ENCODE results near the gene RTN1.

RTN1 gene

DNA sequence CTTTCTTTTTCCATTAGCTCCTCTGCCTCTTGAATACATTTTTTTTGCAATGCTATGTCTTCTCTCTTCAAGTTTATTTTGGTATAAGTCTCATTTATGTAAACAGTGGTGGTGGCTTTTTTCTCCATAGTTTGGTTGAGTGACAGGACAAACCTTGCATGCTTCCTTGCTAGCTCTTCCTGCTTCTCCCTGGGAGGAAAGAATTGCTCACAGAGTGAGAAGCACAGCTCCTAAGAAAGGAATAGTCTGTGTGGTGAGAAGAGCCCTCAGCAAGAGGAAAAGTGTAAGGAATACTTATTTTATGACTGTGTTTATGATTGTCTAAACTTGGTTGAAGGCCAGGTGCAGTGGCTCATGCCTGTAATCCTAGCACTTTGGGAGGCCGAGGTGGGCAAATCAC lies 305.5 kb downstream of the RTN1 start:
- Histone ChIP-seq H3K79me2 (ENCODE audit: low read length) (no peaks in the 10 kb centered on the region), H4K20me1 (ENCODE audit: insufficient read depth, low read length) (no peaks in the 10 kb centered on the region), H3K27ac (ENCODE audit: low read length) (no peak overlapping the region), H3K9ac (ENCODE audit: low read length) (no peak overlapping the region), H3K4me3 (ENCODE audit: low read length) (no peak overlapping the region), H3K36me3 (replicated peaks; ENCODE audit: insufficient read depth, low read length) (no peaks in the 10 kb centered on the region), H3K9me3 (replicated peaks; ENCODE audit: insufficient read depth, low read length) (no peaks in the 10 kb centered on the region), H3F3A (ENCODE audit: insufficient read depth, low read length) (no peaks in the 10 kb centered on the region), H3K27me3 (replicated peaks; ENCODE audit: insufficient read depth, low read length) (no peaks in the 10 kb centered on the region), H3K4me1 (ENCODE audit: low read length) (no peaks in the 10 kb centered on the region), H3K9me2 (replicated peaks; ENCODE audit: insufficient read depth, low read length) (no peaks in the 10 kb centered on the region), H3K4me2 (ENCODE audit: low read depth, low read length) (no peak overlapping the region), H2AFZ (ENCODE audit: low read length) (no peak overlapping the region)
- TF ChIP-seq EZH2 (optimal IDR thresholded peaks at IDR 0.05; ENCODE audit: low read depth, low read length) (no peak), EZH2phosphoT487 (IDR thresholded peaks at IDR 0.05; ENCODE audit: low read length) (no peak), CTCF (IDR thresholded peaks at IDR 0.05; ENCODE audit: low read length) (no peak)
- no peak for DNase-seq

DNA sequence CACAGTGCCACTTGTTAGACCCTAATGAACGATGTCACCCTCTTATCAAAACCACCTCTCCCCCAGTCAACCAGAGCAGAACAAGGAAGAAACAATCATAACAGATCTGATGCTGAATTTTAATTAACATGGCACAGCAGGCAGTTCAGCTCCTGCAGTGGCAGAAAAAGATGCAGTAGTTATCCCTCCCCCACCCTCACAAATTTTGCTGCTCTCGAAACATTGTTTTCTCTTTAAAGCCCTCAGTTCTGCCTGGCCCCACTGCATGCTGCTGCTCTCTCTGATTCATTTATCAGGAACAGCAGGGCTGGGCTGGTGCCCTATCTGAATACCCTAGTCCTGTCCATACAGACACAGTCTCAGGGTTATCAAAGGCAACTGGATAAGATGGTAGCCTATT lies 306.2 kb downstream of the RTN1 start:
- Histone ChIP-seq H2AFZ (ENCODE audit: low read length) (no peak overlapping the region), H3K4me2 (ENCODE audit: low read depth, low read length) (no peak overlapping the region), H3K79me2 (ENCODE audit: low read length) (no peaks in the 10 kb centered on the region), H3K36me3 (replicated peaks; ENCODE audit: insufficient read depth, low read length) (no peaks in the 10 kb centered on the region), H4K20me1 (ENCODE audit: insufficient read depth, low read length) (no peaks in the 10 kb centered on the region), H3K9ac (ENCODE audit: low read length) (no peak overlapping the region), H3K27ac (ENCODE audit: low read length) (no peak overlapping the region), H3K27me3 (replicated peaks; ENCODE audit: insufficient read depth, low read length) (no peaks in the 10 kb centered on the region), H3K4me3 (ENCODE audit: low read length) (no peak overlapping the region), H3F3A (ENCODE audit: insufficient read depth, low read length) (no peaks in the 10 kb centered on the region), H3K9me3 (replicated peaks; ENCODE audit: insufficient read depth, low read length) (no peaks in the 10 kb centered on the region), H3K4me1 (ENCODE audit: low read length) (no peaks in the 10 kb centered on the region), H3K9me2 (replicated peaks; ENCODE audit: insufficient read depth, low read length) (no peaks in the 10 kb centered on the region)
- no peak for TF ChIP-seq EZH2phosphoT487 (IDR thresholded peaks at IDR 0.05; ENCODE audit: low read length)
- no peak for DNase-seq

DNA sequence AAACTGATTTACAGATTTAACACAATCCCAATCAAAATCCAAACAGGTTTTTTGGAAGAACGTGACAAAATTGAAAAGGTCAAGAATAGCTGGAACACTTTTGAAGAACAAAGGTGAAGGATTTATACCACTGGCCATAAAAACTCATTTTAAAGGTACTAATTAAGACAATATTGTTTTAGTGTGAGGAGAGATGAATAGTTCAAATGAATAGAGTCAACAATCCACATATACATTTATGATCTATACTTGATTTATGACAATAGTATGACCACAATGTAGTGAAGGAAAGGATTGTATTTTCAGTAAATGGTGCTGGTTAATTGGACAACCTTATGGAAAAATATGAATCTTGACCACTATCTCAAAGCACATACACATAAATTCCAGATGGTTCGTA lies 323.3 kb downstream of the RTN1 start:
- Histone ChIP-seq H3K4me1 (ENCODE audit: low read length) (no peaks in the 10 kb centered on the region), H3K9me2 (replicated peaks; ENCODE audit: insufficient read depth, low read length) (no peaks in the 10 kb centered on the region), H3F3A (ENCODE audit: insufficient read depth, low read length) (no peaks in the 10 kb centered on the region), H3K4me2 (ENCODE audit: low read depth, low read length) (no peak overlapping the region), H4K20me1 (ENCODE audit: insufficient read depth, low read length) (no peaks in the 10 kb centered on the region), H3K9me3 (replicated peaks; ENCODE audit: insufficient read depth, low read length) (no peaks in the 10 kb centered on the region), H2AFZ (ENCODE audit: low read length) (no peak overlapping the region), H3K36me3 (replicated peaks; ENCODE audit: insufficient read depth, low read length) (no peaks in the 10 kb centered on the region), H3K27ac (ENCODE audit: low read length) (no peak overlapping the region), H3K4me3 (ENCODE audit: low read length) (no peak overlapping the region), H3K27me3 (replicated peaks; ENCODE audit: insufficient read depth, low read length) (no peaks in the 10 kb centered on the region), H3K79me2 (ENCODE audit: low read length) (no peaks in the 10 kb centered on the region), H3K9ac (ENCODE audit: low read length) (no peak overlapping the region)
- no peak for DNase-seq
- TF ChIP-seq EZH2 (optimal IDR thresholded peaks at IDR 0.05; ENCODE audit: low read depth, low read length) (no peak), EZH2phosphoT487 (IDR thresholded peaks at IDR 0.05; ENCODE audit: low read length) (no peak), CTCF (IDR thresholded peaks at IDR 0.05; ENCODE audit: low read length) (no peak)

All from MM.1S (cell line).